GM12878 (cell line): ENCODE data around the gene SERHL2. TPM values are rescaled to one million over a fixed set of nuclear protein-coding genes. Genes with fewer than 3 reads are reported as not detected.

Source experiments
- ATAC-seq: fragments of 200-7000 bp; cut with Tn5 transposase; 3 replicates; pipeline ENCODE4 v1.9.1; 2020; ENCODE audit warnings: mild to moderate bottlenecking, moderate library complexity
- BruUV-seq: library from RNA; stranded (reverse); fragments of 400-500 nt; replicated peaks from 2 replicates; lab custom pipeline; 2021; lab: Mats Ljungman, UMichigan
- CTCF ChIA-PET: fragments of 300-600 bp; sonication (Branson Sonifier 250); formaldehyde crosslinking; extraction: SDS; loops from one replicate; lab custom pipeline; 2021; ENCODE audit warnings: inconsistent platforms; lab: Yijun Ruan, JAX
- POLR2A ChIA-PET: fragments of 350-600 bp; formaldehyde crosslinking; extraction: SDS; loops from one replicate; lab custom pipeline; 2021; ENCODE audit warnings: inconsistent platforms; lab: Charles Lee
- RAD21 ChIA-PET: fragments of 300-600 bp; sonication (Branson Sonifier 250); formaldehyde crosslinking; loops from one replicate; lab custom pipeline; 2023; ENCODE audit warnings: antibody characterized with exemption; ENCODE audit not compliant: unreplicated experiment; lab: Charles Lee
- SMC1A ChIA-PET: fragments of 300-600 bp; sonication (Branson Sonifier 250); formaldehyde crosslinking; loops from one replicate; lab custom pipeline; 2023; ENCODE audit not compliant: unreplicated experiment, uncharacterized antibody; lab: Charles Lee
- DNase-seq: peaks from one replicate; pipeline ENCODE4 v3.0.0-alpha.2; 2011; ENCODE audit warnings: low read depth, low spot score
- FAIRE-seq: peaks from 3 replicates; lab custom pipeline; 2011; peaks lifted over from hg19 to GRCh38; lab: Jason Lieb, UNC
- H2AFZ ChIP-seq: 2 replicates; pipeline ENCODE4 v1.6.0; 2011; ENCODE audit warnings: low read depth, low read length, control low read depth; ENCODE audit not compliant: control insufficient read depth
- H3K27ac ChIP-seq: 2 replicates; pipeline ENCODE4 v1.5.1; 2011; ENCODE audit warnings: control low read depth; ENCODE audit not compliant: control insufficient read depth, insufficient read depth
- H3K27me3 ChIP-seq, 2 experiments: replicated peaks in 1 of 2; 2 replicates each; pipeline versions ENCODE4 v1.6.0 to v1.6.1; 2011; ENCODE audit warnings: low read length in 1 of 2; ENCODE audit not compliant: control insufficient read depth in 2 of 2, insufficient read depth in 2 of 2
- H3K36me3 ChIP-seq, 2 experiments: 2 replicates each; pipeline ENCODE4 v1.5.1; 2011; ENCODE audit warnings: low read length in 1 of 2; ENCODE audit not compliant: control insufficient read depth in 2 of 2, insufficient read depth in 2 of 2
- H3K4me1 ChIP-seq: 2 replicates; pipeline ENCODE4 v1.6.1; 2011; ENCODE audit warnings: mild to moderate bottlenecking, low read length, moderate library complexity, mixed read lengths; ENCODE audit not compliant: control insufficient read depth, insufficient read depth
- H3K4me2 ChIP-seq: 2 replicates; pipeline ENCODE4 v1.6.0; 2011; ENCODE audit warnings: control low read depth; ENCODE audit not compliant: control insufficient read depth, insufficient read depth
- H3K4me3 ChIP-seq: fragments of 200-600 bp; sonication (generic); 2 replicates; pipeline ENCODE4 v1.5.1; 2016
- H3K79me2 ChIP-seq: 2 replicates; pipeline ENCODE4 v1.6.0; 2011; ENCODE audit warnings: low read length; ENCODE audit not compliant: control insufficient read depth, insufficient read depth
- H3K9ac ChIP-seq: 2 replicates; pipeline ENCODE4 v1.8.0; 2011; ENCODE audit warnings: low read length, control low read depth, mixed read lengths; ENCODE audit not compliant: control insufficient read depth, insufficient read depth
- H3K9me3 ChIP-seq: replicated peaks from 3 replicates; pipeline ENCODE4 v1.5.1; 2011; ENCODE audit warnings: mild to moderate bottlenecking, low read length; ENCODE audit not compliant: control insufficient read depth, insufficient read depth
- H4K20me1 ChIP-seq: 2 replicates; pipeline ENCODE4 v1.6.0; 2011; ENCODE audit not compliant: control insufficient read depth, insufficient read depth
- STAT1 ChIP-seq: fragments of 450-650 bp; conservative IDR thresholded peaks from 2 replicates; pipeline ENCODE4 v1.6.1; 2014; ENCODE audit warnings: antibody characterized with exemption, mild to moderate bottlenecking
- whole genome bisulfite sequencing: methylation state at CpG from one replicate; pipeline ENCODE4 v1.1.6; 2016; ENCODE audit warnings: low lambda C conversion rate; ENCODE audit not compliant: insufficient replicate concordance, insufficient coverage; ENCODE audit errors: missing lambda C conversion rate; 5-methylcytosine and 5-hydroxymethylcytosine counted together
- in situ Hi-C: fragments of 300-500 bp; cut with MboI; formaldehyde crosslinking; loops from 9 replicates; pipeline ENCODE4 v1.14.3; 2018; ENCODE audit warnings: mixed read lengths
- intact Hi-C: fragments of 100-400 bp; cut with micrococcal nuclease; formaldehyde crosslinking; loops from one replicate; pipeline ENCODE4 v1.14.2; 2022; ENCODE audit not compliant: unreplicated experiment
- polyA plus RNA-seq, 11 experiments: library from polyadenylated mRNA; depleted of rRNA in 4 of 11; unstranded in 6 of 11; stranded (reverse) in 5 of 11; fragments of >200 nt; fragmentation: Nextera tagmentation in 4 of 11; fragmentation: Illumina TruSeq in 1 of 11; extraction: Ambion mirVana in 4 of 11; extraction: Trizol in 1 of 11; gene quantifications; 1 replicate in 1 of 11; 2 replicates in 10 of 11; pipeline versions ENCODE4 v1.2.1 to v1.2.3, GENCODE V29; 2011 to 2016; ENCODE audit warnings: inconsistent platforms in 2 of 11, missing spikeins in 2 of 11, low read depth in 1 of 11
- total RNA-seq, 4 experiments: library from RNA; depleted of rRNA in 3 of 4; stranded (reverse); fragments of >200 nt in 3 of 4; fragmentation: Illumina TruSeq in 1 of 4; extraction: Trizol in 1 of 4; gene quantifications; 2 replicates each; pipeline versions ENCODE4 v1.2.1 to v1.2.3, GENCODE V29; 2013 to 2021
- TF ChIP-seq, protein P1 (sequence below): IDR thresholded peaks from 2 replicates; pipeline ENCODE4 v1.6.1; 2012; ENCODE audit warnings: low read depth, low read length, improper control_type of control experiment
- TF ChIP-seq, protein P2 (sequence below): fragments of 450-650 bp; IDR thresholded peaks from 2 replicates; pipeline ENCODE4 v1.6.1; 2017; ENCODE audit warnings: mild to moderate bottlenecking, moderate library complexity

Gene SERHL2
- total and polyA plus RNA-seq, 10 of the 15 experiments (the other 5 are each of a cell fraction or from before 2014, with no cell fraction given): 0.63 to 2.0 (median 1.2) TPM

DNA sequence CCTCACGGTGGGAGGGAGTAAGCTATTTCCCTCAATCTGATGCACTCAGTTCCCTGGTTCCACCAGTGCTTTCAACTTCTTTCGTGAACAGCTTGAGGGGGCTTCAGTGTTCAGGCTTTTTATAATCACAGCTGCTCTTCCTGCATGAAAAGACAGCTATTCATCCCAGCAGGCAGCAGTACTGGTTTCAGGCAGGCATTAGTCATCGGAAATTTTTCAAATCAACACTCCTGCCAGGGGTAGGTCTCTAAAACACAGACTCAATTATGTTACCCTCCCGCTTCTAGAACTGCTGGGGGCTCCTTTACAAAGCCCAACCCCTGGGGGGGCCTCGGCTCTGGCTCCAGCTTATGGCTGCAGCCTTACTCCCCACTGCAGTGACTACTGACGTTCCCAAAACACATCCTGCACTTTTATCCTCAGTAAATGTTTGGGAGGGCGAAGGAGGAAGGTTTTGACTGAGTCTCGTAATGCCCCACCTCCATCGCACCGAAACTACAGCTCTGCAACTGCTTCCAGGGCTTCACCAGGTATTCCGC, 55.1 kb downstream of the SERHL2 start:
- TF ChIP-seq, protein P1, sequence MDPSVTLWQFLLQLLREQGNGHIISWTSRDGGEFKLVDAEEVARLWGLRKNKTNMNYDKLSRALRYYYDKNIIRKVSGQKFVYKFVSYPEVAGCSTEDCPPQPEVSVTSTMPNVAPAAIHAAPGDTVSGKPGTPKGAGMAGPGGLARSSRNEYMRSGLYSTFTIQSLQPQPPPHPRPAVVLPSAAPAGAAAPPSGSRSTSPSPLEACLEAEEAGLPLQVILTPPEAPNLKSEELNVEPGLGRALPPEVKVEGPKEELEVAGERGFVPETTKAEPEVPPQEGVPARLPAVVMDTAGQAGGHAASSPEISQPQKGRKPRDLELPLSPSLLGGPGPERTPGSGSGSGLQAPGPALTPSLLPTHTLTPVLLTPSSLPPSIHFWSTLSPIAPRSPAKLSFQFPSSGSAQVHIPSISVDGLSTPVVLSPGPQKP: no peak
- TF ChIP-seq, protein P2, sequence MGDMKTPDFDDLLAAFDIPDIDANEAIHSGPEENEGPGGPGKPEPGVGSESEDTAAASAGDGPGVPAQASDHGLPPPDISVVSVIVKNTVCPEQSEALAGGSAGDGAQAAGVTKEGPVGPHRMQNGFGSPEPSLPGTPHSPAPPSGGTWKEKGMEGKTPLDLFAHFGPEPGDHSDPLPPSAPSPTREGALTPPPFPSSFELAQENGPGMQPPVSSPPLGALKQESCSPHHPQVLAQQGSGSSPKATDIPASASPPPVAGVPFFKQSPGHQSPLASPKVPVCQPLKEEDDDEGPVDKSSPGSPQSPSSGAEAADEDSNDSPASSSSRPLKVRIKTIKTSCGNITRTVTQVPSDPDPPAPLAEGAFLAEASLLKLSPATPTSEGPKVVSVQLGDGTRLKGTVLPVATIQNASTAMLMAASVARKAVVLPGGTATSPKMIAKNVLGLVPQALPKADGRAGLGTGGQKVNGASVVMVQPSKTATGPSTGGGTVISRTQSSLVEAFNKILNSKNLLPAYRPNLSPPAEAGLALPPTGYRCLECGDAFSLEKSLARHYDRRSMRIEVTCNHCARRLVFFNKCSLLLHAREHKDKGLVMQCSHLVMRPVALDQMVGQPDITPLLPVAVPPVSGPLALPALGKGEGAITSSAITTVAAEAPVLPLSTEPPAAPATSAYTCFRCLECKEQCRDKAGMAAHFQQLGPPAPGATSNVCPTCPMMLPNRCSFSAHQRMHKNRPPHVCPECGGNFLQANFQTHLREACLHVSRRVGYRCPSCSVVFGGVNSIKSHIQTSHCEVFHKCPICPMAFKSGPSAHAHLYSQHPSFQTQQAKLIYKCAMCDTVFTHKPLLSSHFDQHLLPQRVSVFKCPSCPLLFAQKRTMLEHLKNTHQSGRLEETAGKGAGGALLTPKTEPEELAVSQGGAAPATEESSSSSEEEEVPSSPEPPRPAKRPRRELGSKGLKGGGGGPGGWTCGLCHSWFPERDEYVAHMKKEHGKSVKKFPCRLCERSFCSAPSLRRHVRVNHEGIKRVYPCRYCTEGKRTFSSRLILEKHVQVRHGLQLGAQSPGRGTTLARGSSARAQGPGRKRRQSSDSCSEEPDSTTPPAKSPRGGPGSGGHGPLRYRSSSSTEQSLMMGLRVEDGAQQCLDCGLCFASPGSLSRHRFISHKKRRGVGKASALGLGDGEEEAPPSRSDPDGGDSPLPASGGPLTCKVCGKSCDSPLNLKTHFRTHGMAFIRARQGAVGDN: no peak
- TF ChIP-seq STAT1: no peak
- DNase-seq (no peak), FAIRE-seq (no peak), ATAC-seq (no peak)
- Histone ChIP-seq H3K27me3 (no peaks in the 10 kb centered on the region), H3K36me3 (peaks cover 8 to 20% of the 10 kb centered on the region in 2 experiments), H3K9ac (no peak overlapping the region), H3K4me1 (peaks cover 11% of the 10 kb centered on the region), H3K4me2 (no peak overlapping the region), H3K4me3 (no peak overlapping the region), H2AFZ (no peak overlapping the region), H3K9me3 (no peaks in the 10 kb centered on the region), H3K79me2 (peaks cover 75% of the 10 kb centered on the region), H3K27ac (no peak overlapping the region), H4K20me1 (peaks cover 21% of the 10 kb centered on the region; the same call in 1 of the 2 replicates)
- CTCF ChIA-PET: interaction anchor here (0.6 to 1.3 kb wide), 3 partner anchors 9 to 75 kb away, joined by 3 to 5 read pairs (median 3); no protein-coding TSS in a partner anchor
- POLR2A ChIA-PET: no interaction called here
- SMC1A ChIA-PET: no interaction called here
- no TSS peak for BruUV-seq
- 77% methylated on average over 11 of the region's 11 CpGs for WGBS
- in situ Hi-C loops (no loop called here), intact Hi-C loops (no loop called here)
- RAD21 ChIA-PET: no interaction called here
